ENCODE measurements around the gene KIF26B.

The KIF26B gene

GRCh38 chr1:245437369-245438062, 282.7 kb downstream of the KIF26B start:
- no peak for DNase-seq

GRCh38 chr1:245440922-245441321, 286.1 kb downstream of the KIF26B start:
- no peak for DNase-seq

GRCh38 chr1:245441689-245442088, 286.9 kb downstream of the KIF26B start:
- DNase-seq = no peak

- no peak for DNase-seq
Measured at GRCh38 chr1:245444147-245444828, 289.5 kb downstream of the KIF26B start.

- no peak for DNase-seq
Measured at GRCh38 chr1:245444945-245445344, 290.2 kb downstream of the KIF26B start.

- no peak for DNase-seq
Measured at GRCh38 chr1:245448531-245448930, 293.7 kb downstream of the KIF26B start.

GRCh38 chr1:245448975-245449431, 294.2 kb downstream of the KIF26B start:
- no peak for DNase-seq

GRCh38 chr1:245453541-245453940, 298.8 kb downstream of the KIF26B start:
- no peak for DNase-seq

- no peak for DNase-seq
Measured at GRCh38 chr1:245454051-245454450, 299.3 kb downstream of the KIF26B start.

- DNase-seq = no peak
Measured at GRCh38 chr1:245457562-245457961, 302.8 kb downstream of the KIF26B start.

- no peak for DNase-seq
Measured at GRCh38 chr1:245458234-245458633, 303.4 kb downstream of the KIF26B start.

- DNase-seq = no peak
Measured at GRCh38 chr1:245458761-245459174, 304.0 kb downstream of the KIF26B start.

GRCh38 chr1:245459621-245460020, 304.8 kb downstream of the KIF26B start:
- no peak for DNase-seq

GRCh38 chr1:245461681-245462080, 306.9 kb downstream of the KIF26B start:
- DNase-seq = no peak

- DNase-seq = no peak
Measured at GRCh38 chr1:245462161-245462560, 307.4 kb downstream of the KIF26B start.

GRCh38 chr1:245463392-245464165, 308.8 kb downstream of the KIF26B start:
- no peak for DNase-seq

GRCh38 chr1:245464290-245464689, 309.5 kb downstream of the KIF26B start:
- peak; percentile 0 for DNase-seq

GRCh38 chr1:245465666-245466065, 310.9 kb downstream of the KIF26B start:
- no peak for DNase-seq

GRCh38 chr1:245466261-245466660, 311.5 kb downstream of the KIF26B start:
- DNase-seq = no peak

GRCh38 chr1:245467804-245468203, 313.0 kb downstream of the KIF26B start:
- no peak for DNase-seq

- DNase-seq = no peak
Measured at GRCh38 chr1:245469006-245469405, 314.2 kb downstream of the KIF26B start.

GRCh38 chr1:245469734-245470133, 314.9 kb downstream of the KIF26B start:
- no peak for DNase-seq

- no peak for DNase-seq
Measured at GRCh38 chr1:245475126-245475525, 320.3 kb downstream of the KIF26B start.
